HG03521 (cell line): ENCODE measurements around the gene TCF23.
"Not testable (repeated sequence)": the region's sequence is repeated elsewhere in the genome, so short reads cannot be mapped to it uniquely, and the experiment has no call there.

Source experiments
- ATAC-seq: cut with Tn5 transposase; IDR thresholded peaks from one replicate; pipeline ENCODE4 v1.9.1; 2021; ENCODE audit warnings: mild to moderate bottlenecking, moderate library complexity; ENCODE audit not compliant: unreplicated experiment

The TCF23 gene

DNA sequence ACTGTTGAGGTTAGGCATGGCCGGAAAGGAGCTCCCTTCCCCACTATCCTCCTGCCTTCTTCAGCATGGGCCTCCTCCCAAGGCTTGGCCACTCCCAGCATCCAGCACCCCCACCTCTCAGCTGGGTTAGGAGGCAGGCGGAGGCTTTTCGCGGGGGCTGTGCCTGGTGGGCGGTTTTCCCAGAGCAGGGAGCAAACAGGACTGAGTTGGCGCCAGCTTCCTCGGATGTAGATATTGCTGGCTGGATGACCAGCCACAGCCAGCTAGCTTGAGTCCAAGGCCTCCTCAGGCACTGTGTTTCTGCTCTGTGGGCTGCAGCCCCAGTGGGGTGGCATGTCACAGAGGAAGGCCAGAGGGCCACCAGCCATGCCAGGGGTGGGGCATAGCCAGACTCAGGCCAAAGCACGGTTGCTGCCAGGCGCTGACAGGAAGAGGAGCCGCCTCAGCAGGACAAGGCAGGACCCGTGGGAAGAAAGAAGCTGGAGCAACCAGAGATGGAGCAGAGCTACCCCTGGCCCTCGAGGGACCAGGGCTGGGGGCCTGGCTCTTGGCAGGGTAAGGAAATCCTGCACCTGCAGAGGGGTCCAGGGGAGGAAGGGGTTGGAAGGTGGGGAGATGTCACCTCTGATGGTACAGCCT lies at the start of gene TCF23:
TCF23 (plus strand) TSS at position 204 of the 639 bp plus-strand sequence; CDS start at position 334, 130 bp downstream.
- ATAC-seq: no peak

DNA sequence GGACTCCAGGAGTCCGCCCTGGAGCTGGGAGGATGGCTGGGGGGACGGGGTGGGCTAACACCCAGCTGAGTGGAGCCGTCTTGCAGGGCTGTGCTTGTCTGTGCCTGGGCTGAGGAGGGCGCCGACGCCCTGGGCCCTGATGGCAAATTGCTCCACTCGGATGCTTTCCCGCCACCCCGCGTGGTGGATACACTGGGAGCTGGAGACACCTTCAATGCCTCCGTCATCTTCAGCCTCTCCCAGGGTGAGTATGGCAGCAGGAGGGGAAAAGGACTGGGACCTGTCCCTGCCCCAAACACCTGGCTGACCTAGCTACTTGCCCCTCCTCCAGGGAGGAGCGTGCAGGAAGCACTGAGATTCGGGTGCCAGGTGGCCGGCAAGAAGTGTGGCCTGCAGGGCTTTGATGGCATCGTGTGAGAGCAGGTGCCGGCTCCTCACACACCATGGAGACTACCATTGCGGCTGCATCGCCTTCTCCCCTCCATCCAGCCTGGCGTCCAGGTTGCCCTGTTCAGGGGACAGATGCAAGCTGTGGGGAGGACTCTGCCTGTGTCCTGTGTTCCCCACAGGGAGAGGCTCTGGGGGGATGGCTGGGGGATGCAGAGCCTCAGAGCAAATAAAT lies 49.4 kb upstream of the TCF23 start:
- no peak for ATAC-seq

DNA sequence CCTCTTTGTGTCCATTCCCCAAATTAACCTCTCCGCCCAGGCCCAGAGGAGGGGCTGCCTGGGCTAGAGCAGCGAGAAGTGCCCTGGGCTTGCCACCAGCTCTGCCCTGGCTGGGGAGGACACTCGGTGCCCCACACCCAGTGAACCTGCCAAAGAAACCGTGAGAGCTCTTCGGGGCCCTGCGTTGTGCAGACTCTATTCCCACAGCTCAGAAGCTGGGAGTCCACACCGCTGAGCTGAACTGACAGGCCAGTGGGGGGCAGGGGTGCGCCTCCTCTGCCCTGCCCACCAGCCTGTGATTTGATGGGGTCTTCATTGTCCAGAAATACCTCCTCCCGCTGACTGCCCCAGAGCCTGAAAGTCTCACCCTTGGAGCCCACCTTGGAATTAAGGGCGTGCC lies 48.8 kb upstream of the TCF23 start:
- no peak for ATAC-seq

DNA sequence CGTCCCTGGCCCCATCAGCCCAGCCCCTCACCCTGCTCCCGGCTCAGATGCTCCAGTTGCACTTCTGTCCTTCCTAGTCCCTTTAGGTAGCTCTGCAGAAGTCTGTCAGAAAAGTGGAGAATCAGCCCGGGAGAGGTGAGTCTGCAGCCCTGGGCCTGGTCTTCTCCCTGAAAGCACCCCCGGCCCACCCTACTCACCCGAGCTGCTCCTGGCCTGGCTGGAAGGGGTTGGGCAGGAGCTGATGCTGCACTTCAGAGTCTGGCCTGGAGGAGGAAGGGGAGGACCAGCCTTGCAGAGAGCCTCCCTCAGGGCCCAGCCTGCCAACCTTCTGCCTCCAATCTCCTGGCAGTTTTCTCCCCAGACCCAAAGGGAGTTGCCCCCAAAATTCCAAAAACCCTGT lies 46.5 kb upstream of the TCF23 start:
- no peak for ATAC-seq

DNA sequence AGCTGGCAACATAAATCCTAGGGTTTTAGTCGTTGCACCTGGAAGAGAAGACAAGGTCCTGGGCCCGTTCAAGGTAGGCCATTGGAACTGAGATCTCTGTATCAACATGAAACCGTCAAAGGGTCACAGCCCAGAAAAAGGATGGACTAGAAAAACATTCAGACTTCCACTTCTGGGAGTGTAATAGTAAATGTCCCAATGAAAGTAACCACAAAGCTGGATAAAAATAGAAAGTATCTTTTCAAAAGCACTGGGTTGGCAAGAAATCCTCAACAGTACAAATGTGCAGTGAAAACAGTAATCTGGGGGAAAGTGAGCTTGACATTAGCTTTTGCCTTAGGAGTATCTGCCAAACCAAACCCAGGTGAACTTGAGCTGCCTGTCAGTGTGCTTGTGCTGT lies 42.8 kb upstream of the TCF23 start:
- ATAC-seq: no peak

DNA sequence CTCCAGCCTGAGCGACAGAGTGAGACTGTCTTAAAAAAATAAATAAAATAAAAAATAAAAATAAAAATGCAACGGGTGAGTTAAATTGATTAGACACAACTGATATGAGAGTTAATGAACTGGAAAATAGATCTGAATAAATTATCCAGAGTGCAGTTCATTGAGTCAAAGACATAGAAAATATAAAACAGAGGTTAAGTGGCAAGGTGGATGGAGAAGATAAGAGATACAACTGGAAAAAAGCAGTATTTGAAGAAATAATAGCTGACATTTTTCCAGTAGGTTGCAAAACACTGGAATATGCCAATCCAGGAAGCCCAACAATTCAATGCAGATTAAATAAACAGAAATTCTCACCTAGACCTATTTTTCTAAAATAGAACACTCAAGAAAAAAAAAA lies 40.6 kb upstream of the TCF23 start:
- no peak for ATAC-seq

DNA sequence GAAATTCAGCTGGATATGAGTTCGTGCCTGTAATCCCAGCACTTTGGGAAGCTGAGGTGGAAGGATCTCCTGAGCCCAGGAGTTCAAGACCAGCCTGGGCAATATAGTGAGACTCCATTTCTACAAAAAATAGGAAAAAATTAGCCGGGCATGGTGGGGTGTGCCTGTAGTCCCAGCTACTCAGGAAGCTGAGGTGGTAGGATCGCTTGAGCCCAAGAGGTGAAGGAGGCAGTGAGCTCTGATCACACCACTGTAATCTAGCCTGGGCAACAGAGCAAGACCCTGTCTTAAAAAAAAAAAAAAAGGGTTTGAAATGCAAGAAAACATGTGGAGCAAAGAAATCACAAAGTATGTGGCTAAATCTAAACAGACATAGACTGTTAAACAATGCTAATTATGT lies 39.7 kb upstream of the TCF23 start:
- no peak for ATAC-seq

DNA sequence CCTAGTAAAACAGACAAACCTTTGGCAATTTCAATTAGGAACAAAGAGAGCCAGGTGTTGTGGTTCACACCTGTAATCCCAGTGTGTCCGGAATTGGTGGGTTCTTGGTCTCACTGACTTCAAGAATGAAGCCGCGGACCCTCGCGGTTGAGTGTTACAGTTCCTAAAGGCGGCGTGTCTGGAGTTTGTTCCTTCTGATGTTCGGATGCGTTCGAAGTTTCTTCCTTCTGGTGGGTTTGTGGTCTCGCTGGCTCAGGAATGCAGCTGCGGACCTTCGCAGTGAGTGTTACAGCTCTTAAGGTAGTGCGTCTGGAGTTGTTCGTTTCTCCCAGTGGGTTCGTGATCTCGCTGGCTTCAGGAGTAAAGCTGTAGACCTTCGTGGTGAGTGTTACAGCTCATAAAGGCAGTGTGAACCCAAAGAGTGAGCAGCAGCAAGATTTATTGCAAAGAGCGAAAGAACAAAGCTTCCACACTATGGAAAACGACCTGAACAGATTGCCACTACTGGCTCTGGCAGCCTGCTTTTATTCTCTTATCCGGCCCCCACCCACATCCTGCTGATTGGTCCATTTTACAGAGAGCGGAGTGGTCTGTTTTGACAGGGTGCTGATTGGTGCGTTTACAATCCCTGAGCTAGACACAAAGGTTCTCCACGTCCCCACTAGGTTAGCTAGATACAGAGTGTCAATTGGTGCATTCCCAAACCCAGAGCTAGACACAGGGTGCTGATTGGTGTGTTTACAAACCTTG lies 38.0 kb upstream of the TCF23 start:
- ATAC-seq: not testable (repeated sequence)

DNA sequence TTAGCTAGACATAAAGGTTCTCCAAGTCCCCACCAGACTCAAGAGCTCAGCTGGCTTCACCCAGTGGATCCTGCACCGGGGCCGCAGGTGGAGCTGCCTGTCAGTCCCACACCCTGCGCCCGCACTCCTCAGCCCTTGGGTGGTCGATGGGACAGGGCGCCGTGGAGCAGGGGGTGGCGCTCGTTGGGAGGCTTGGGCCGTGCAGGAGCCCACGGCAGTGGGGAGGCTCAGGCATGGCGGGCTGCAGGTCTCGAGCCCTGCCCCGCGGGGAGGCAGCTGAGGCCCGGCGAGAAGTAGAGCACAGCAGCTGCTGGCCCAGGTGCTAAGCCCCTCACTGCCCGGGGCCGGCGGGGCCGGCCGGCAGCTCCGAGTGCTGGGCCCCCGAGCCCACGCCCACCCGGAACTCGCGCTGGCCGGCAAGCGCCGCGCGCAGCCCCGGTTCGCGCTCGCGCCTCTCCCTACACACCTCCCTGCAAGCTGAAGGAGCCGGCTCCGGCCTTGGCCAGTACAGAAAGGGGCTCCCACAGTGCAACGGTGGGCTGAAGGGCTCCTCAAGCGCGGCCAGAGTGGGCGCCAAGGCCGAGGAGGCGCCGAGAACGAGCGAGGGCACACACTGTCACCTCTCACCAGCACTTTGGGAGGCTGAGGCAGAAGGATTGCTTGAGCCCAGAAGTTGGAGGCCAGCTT lies 37.3 kb upstream of the TCF23 start:
- ATAC-seq: not testable (repeated sequence)

DNA sequence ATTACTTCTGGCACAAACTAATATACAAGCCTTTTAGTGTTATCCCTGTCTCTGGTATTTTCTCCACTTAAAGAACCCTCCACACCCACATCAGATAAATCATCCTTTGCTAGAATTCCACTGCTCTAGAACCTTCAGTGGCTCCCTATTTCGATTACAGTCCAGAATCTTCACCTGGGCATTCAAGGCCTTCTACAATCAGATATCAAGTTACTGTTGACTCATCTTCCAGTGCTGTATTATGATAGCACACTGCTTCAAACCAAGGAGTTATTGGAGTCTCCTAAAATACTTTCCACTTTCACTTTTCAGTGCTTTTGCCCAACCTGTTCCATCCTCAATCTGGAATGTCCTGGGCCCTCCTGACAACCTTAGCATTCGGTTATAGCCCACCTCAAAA lies 33.3 kb upstream of the TCF23 start:
- ATAC-seq: no peak

DNA sequence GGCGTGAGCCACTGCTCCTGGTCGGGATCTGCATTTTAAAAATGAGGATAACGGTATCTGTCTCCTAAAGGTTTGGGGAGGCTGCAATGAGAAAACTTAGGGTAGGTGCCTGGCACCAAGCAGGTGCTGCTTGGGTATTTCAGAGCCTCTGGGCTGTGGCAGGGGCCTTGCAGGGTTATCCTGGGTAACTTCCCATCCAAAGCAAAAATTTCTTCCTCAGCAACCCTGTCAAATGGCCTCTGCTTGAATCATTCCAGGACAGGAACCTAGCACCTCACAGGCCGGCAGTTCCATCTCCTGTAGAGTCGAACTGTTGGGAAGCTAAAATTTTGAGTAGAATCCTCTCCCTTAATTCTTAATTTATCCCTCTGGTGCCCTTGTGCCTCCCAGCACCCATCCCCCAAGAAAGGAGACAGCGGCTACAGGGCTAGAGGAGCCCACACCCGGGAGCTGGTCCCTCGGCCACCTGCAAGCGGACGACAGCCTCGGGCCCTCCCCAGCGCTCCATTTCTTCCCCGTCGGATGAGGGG lies 30.7 kb upstream of the TCF23 start:
- ATAC-seq: no peak

DNA sequence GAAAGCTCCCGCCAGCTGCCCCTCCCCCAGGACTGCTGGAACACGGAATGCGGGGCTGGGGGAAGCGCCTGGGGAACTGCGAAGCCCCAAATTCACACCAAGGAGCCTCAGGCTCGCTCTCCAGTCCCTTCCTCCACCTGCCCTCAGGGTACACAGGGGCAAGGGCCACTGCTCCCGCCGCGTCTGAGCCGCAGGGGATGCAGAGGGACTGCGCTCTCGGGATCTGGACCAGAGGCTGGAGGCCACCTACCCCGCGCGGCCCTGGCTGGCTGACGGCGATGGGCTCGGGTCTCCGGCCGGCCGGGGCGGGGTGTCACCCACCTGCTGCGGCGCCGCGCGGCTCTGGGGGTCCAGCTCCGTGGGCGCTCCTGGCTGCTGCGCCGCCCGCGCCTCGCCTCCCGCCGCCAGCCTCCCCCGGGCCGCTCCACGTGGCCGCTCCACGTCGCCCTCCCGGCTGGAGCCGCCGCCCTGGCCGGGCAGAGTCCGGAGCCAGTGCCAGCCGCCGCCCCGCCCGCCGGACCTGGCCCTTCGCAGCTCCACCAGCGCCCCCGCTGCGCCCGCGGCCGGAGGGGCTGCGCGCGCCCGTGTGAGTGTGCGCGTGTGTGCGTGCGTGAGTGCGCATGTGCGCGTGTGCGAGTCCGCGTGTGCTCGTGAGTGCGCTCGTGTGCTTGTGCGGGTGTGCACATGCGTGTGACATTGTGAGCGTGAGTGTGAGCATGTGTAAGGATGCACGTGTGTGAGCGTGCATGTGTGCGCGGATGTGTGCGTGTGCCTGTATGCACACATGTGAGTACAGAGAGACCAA lies 30.1 kb upstream of the TCF23 start, which contains the start of gene CGREF1:
CGREF1 (minus strand) TSS at position 604 of the 805 bp plus-strand sequence. CDS start 14,762 bp downstream, outside the sequence.
- ATAC-seq: no peak

DNA sequence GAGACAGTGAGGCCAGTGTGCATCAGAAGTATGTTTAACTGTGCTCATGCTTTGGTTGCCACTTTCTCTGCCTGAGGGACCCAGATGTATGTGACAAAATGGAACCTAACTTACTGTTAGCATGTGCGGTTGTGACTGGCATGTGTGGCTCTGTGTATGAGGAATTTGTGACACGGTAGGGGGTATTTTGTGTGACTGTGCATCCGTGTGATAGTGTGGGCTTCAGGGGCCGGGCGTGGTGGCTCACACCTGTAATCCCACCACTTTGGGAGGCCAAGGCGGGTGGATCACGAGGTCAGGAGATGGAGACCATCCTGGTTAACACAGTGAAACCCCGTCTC lies 29.5 kb upstream of the TCF23 start:
- not testable (repeated sequence) for ATAC-seq

DNA sequence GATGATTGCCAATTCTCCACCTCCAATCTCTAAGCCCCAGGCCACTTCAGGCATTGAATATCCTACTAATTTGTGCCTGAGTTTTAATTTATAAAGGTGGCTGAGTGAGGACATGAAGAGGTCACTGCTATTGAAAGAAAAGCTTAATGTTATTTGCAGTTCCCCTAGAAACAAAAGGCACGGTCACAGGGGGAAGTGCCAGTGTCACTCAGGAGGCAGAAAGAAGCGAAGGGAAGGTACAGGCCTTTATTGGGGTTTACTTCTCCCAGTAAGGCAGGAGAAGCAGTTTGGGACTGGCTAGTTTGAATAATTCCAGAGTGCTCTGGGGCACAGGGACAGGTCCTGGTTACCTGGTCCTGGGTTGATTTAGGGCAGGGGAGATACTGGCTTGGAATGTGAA lies 26.9 kb upstream of the TCF23 start:
- no peak for ATAC-seq

DNA sequence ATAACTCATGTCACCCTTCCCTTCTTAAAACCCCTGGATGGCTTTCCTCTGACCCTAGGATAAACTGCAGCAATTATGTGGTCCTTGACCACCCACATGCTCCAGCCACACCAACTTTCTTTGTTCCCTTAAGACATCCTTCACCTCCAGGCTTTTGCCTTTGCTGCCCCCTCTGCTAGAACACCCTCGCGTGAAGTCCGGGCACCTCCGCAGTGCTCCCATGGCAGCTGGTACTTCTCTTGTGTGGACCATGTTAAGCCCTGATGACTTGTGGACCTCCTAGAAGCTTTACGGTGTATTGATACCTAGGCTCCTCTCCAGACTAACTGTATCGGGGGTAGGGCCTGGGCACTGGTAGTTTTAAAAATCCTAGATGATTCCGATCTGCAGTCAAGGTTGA lies 26.0 kb upstream of the TCF23 start:
- ATAC-seq: no peak

DNA sequence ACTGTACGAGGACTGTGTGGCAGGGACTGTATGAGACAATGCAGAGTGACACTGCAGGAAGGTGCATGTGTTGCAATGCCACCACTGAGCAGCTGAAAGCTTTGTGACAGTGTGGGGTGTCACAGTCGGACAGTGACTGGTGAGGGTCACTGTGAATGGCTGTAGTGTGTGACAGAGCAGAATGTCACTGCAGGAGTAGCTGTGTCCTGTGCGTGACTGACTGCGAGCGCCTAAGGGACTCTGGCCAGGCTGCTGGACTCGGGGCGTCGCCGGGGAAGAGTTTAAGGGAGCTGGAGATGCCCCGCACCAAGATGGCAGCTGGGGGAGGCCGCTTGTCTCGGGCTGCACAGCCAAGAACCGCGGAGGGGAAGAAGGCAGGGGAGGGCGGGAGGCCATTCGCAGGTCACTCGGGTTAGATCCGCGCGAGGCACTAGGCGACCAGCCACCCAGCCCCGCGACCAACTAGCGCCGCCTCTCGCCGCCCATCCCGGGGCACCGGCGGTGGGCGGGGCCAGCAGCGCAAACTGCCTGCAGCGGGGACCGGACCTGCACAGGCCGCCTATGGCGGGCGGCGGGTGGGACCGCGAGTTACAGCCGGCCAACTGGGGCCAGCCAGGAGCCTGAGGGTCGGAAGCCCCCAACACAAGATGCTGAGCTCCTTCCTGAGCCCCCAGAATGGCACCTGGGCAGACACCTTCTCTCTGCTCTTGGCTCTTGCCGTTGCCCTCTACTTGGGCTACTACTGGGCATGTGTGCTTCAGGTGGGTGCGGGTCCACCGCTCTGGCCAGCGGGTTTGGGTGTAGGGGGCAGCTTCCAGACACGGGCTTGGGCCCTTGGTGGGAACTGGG lies 25.3 kb upstream of the TCF23 start, which contains the start of gene ABHD1:
ABHD1 (plus strand) TSS at position 514 of the 849 bp plus-strand sequence; CDS start at position 648, 134 bp downstream.
- no peak for ATAC-seq

DNA sequence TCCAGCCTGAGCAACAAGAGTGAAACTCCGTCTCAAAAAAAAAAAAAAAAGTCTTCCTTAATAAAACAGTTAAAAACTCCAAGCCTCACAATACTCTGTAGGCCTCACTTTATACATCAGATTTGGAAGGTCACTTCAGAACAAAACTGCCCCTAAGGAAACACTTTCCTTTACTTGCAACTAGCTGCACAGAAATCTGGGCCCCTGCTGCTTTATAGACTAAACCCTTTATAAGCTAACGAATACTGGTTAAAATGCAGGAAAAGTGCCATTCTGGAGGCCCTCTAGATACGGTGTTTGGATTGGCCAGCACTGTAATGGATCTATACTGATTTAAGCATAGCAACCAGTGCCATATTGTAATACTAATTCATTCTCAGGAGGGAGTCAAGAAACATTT lies 23.7 kb upstream of the TCF23 start:
- no peak for ATAC-seq

DNA sequence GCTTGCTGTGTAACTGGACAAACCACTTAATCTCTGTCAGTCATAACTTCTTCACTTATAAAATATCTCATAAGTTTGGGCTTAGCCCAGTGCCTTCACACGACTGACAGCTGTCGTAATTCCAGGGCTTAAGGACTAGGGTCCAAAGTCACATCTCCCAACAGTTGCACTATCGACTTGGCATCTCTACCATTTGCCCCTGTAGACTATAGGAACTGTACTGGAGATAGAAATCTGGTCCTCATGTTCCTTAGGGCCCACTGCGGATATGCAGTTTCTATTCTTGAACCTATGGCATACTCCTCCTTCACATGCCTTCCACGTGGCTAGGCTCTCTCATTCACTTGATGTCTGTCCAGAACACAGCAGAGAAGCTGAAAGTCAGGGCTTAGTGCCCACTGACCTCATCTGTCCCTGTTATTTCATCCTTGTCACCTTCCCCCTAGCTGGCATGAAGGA lies 22.5 kb upstream of the TCF23 start:
- ATAC-seq: no peak
